Ectodermal cell (in vitro differentiated cells): ENCODE data around the gene CDKAL1.
A peak's percentile ranks its signal among the peaks of the same experiment; 100 is the strongest.
"Not testable (repeated sequence)": the region's sequence is repeated elsewhere in the genome, so short reads cannot be mapped to it uniquely, and the experiment has no call there.

Experiments used
- H3K27ac ChIP-seq: 2 replicates; pipeline ENCODE4 v1.7.0; 2013; ENCODE audit warnings: mild to moderate bottlenecking, low read depth, low read length; ENCODE audit not compliant: insufficient read depth, poor library complexity, severe bottlenecking
- H3K27me3 ChIP-seq: 2 replicates; pipeline ENCODE4 v1.7.0; 2013; ENCODE audit warnings: mild to moderate bottlenecking, low read length; ENCODE audit not compliant: insufficient read depth, control insufficient read depth, poor library complexity, severe bottlenecking
- H3K36me3 ChIP-seq: one replicate; pipeline ENCODE4 v1.7.0; 2013; ENCODE audit warnings: low read length; ENCODE audit not compliant: control insufficient read depth, insufficient read depth
- H3K4me1 ChIP-seq: one replicate; pipeline ENCODE4 v1.7.0; 2013; ENCODE audit warnings: low read length; ENCODE audit not compliant: control insufficient read depth, insufficient read depth
- H3K4me3 ChIP-seq: 2 replicates; pipeline ENCODE4 v1.7.0; 2013; ENCODE audit warnings: low read depth, low read length, control low read depth; ENCODE audit not compliant: insufficient read depth
- H3K9me3 ChIP-seq: 2 replicates; pipeline ENCODE4 v1.7.0; 2013; ENCODE audit warnings: mild to moderate bottlenecking, low read length, moderate library complexity; ENCODE audit not compliant: control insufficient read depth
- WGBS, 2 experiments: methylation state at CpG; one replicate each; pipeline ENCODE4 v1.1.7; 2013; ENCODE audit warnings: missing lambda C conversion rate in 2 of 2; 5-methylcytosine and 5-hydroxymethylcytosine counted together

The CDKAL1 gene

DNA sequence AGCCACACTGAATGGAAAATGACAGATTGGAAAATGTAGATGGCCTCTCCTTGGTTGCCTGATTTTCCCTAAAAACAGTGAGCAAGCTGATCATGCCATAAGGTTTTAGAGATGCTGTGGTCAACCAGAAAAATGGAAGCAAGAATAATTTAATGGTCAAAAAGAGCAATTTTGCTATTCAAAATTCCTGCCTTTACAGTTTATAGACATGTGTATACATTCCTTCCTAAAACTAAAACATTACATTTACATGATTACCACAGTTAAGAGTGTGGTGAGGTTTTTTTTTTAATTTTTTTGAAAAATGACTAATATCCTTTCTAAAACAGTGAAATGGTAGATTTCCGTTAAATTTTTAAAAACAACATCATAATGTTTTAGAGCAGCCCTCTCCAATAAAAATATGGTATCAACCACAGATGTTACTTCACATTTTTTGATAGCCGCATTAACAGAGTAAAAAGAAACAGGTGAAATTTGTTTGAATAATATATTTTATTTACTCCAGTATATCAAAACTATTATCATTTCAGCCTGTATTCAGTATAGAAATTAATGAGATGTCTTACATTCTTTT lies 652.3 kb downstream of the CDKAL1 start:
- Histone ChIP-seq H3K27me3 (no peaks in the 10 kb centered on the region), H3K4me3 (no peak overlapping the region), H3K9me3 (no peaks in the 10 kb centered on the region), H3K36me3 (no peaks in the 10 kb centered on the region), H3K27ac (no peak overlapping the region), H3K4me1 (peaks cover 25% of the 10 kb centered on the region)
- WGBS, 2 experiments, result 71% methylated on average over 1 of the region's 2 CpGs; no CpG with 5 or more reads in 1 of the 2 experiments

GRCh38 chr6:21187485-21187884 lies 653.2 kb downstream of the CDKAL1 start:
- WGBS, 2 experiments, result 68% methylated on average over 2 of the region's 2 CpGs; no CpG with 5 or more reads in 1 of the 2 experiments
- Histone ChIP-seq H3K27ac (no peak overlapping the region), H3K4me1 (peaks cover 23% of the 10 kb centered on the region), H3K4me3 (no peak overlapping the region), H3K36me3 (no peaks in the 10 kb centered on the region), H3K9me3 (no peaks in the 10 kb centered on the region), H3K27me3 (no peaks in the 10 kb centered on the region)

GRCh38 chr6:21188505-21189223 lies 654.4 kb downstream of the CDKAL1 start:
- Histone ChIP-seq H3K27me3 (no peaks in the 10 kb centered on the region), H3K4me3 (no peak overlapping the region), H3K4me1 (peaks cover 17% of the 10 kb centered on the region), H3K27ac (no peak overlapping the region), H3K9me3 (no peaks in the 10 kb centered on the region), H3K36me3 (no peaks in the 10 kb centered on the region)
- 67 to 70% methylated on average over 8 to 9 of the region's 9 CpGs for WGBS, 2 experiments

- Histone ChIP-seq H3K4me3 (no peak overlapping the region), H3K36me3 (no peaks in the 10 kb centered on the region), H3K4me1 (peaks cover 15% of the 10 kb centered on the region), H3K9me3 (no peaks in the 10 kb centered on the region), H3K27ac (no peak overlapping the region), H3K27me3 (no peaks in the 10 kb centered on the region)
- WGBS, 2 experiments, result 95 to 100% methylated on average over 3 to 4 of the region's 4 CpGs
Measured at GRCh38 chr6:21189759-21190158, 655.5 kb downstream of the CDKAL1 start.

- no peak overlapping the region for H3K27ac ChIP-seq
- H3K36me3 ChIP-seq, result no peaks in the 10 kb centered on the region
- WGBS, 2 experiments, result 80% methylated on average over 1 of the region's 2 CpGs; no CpG with 5 or more reads in 1 of the 2 experiments
- no peaks in the 10 kb centered on the region for H3K27me3 ChIP-seq
- no peak overlapping the region for H3K4me3 ChIP-seq
- H3K4me1 ChIP-seq, result peaks cover 6% of the 10 kb centered on the region
- H3K9me3 ChIP-seq, result no peaks in the 10 kb centered on the region
Measured at GRCh38 chr6:21190701-21191100, 656.4 kb downstream of the CDKAL1 start.

DNA sequence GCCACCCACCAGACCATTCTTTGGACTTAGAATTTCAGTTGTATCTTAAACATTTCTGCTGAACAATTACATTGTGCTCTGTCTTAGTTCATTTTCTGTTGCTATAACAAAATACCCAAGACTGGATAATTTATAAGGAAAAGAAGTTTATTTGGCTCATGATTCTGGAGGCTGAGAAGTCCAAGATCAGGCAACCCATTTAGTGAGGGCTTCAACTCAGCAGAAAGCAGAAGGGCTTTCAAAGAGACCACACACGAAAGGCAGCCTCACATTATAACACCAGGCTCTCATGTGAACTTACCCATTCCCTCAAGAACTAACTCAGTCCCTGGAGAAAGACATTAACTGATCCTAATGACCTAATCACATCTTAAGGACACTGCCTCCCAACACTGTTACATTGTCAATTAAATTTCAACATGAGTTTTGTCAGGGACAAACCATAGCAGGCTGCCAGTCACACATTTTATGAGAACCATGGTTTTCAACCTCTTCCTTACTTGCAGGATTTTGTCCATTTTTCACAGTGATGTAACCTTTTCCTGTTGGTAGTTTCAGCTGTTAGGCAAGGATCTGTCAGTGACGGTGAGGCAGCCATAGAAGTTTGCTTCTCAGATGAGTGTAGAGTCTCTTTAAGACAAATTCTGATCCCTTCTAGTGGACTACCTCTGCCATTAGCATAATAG lies 659.7 kb downstream of the CDKAL1 start:
- 90 to 95% methylated on average over 2 of the region's 2 CpGs for WGBS, 2 experiments
- no peak overlapping the region for H3K4me3 ChIP-seq
- no peak overlapping the region for H3K27ac ChIP-seq
- no peaks in the 10 kb centered on the region for H3K9me3 ChIP-seq
- no peaks in the 10 kb centered on the region for H3K36me3 ChIP-seq
- peaks cover 8% of the 10 kb centered on the region for H3K4me1 ChIP-seq
- H3K27me3 ChIP-seq, result no peaks in the 10 kb centered on the region

DNA sequence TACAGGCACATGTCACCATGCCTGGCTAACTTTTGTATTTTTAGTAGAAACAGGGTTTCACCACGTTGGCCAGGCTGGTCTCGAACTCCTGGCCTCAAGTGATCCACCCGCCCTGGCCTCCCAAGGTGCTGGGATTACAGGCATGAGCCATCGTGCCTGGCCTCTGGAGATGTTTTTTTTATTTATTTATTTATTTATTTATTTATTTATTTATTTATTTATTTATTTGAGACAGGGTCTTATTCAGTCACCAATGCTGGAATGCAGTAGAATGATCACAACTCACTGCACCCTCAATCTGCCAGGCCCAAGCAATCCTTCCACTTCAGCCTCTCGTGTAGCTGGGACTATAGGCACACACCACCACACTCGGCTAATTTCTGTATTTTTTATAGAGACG lies 661.0 kb downstream of the CDKAL1 start:
- H3K27me3 ChIP-seq, H3K36me3 ChIP-seq, H3K9me3 ChIP-seq, H3K4me3 ChIP-seq, H3K27ac ChIP-seq: not testable (repeated sequence)
- WGBS, 2 experiments, result 87 to 94% methylated on average over 6 of the region's 7 CpGs
- H3K4me1 ChIP-seq, result peaks cover 22% of the 10 kb centered on the region

GRCh38 chr6:21198032-21198640 lies 663.9 kb downstream of the CDKAL1 start:
- Histone ChIP-seq H3K36me3 (no peaks in the 10 kb centered on the region), H3K9me3 (no peaks in the 10 kb centered on the region), H3K27ac (no peak overlapping the region), H3K4me1 (peaks cover 27% of the 10 kb centered on the region), H3K4me3 (no peak overlapping the region), H3K27me3 (no peaks in the 10 kb centered on the region)
- WGBS, 2 experiments, result 91 to 97% methylated on average over 5 of the region's 5 CpGs

GRCh38 chr6:21199262-21199661 lies 665.0 kb downstream of the CDKAL1 start:
- no peaks in the 10 kb centered on the region for H3K27me3 ChIP-seq
- peaks cover 27% of the 10 kb centered on the region for H3K4me1 ChIP-seq
- H3K4me3 ChIP-seq, result no peak overlapping the region
- H3K9me3 ChIP-seq, result no peaks in the 10 kb centered on the region
- peak overlapping the region; percentile 66 for H3K27ac ChIP-seq
- WGBS, 2 experiments, result 34 to 39% methylated on average over 6 of the region's 6 CpGs
- no peaks in the 10 kb centered on the region for H3K36me3 ChIP-seq
